Esophagus squamous epithelium (tissue), 5 donors: Measurements from ENCODE around the gene LTBP2. TPM values are rescaled to one million over a fixed set of nuclear protein-coding genes. Genes with fewer than 3 reads are reported as not detected.

ENCODE experiments used
- DNase-seq: peaks from one replicate; lab custom pipeline; 2025; lab: John Stamatoyannopoulos, UW
- H3K27ac ChIP-seq, 4 donors: fragments of 200-600 bp; sonication (generic); one replicate each; pipeline ENCODE4 v1.5.1; 2016 to 2019; ENCODE audit warnings: mild to moderate bottlenecking in 1 of 4
- H3K27me3 ChIP-seq, 4 donors: fragments of 200-600 bp; sonication (generic); 1 replicate in 3 of 4; 2 replicates in 1 of 4; pipeline versions ENCODE4 v1.5.1 to v1.6.0; 2017 to 2021; ENCODE audit warnings: antibody characterized with exemption in 1 of 4
- H3K36me3 ChIP-seq, 3 donors: fragments of 200-600 bp; sonication (generic); one replicate each; pipeline ENCODE4 v1.5.1; 2016 to 2019
- H3K4me1 ChIP-seq, 3 donors: fragments of 200-600 bp; sonication (generic); one replicate each; pipeline ENCODE4 v1.5.1; 2017 to 2019
- H3K4me3 ChIP-seq, 4 donors: fragments of 200-600 bp; sonication (generic); 1 replicate in 3 of 4; 2 replicates in 1 of 4; pipeline ENCODE4 v1.5.1; 2016 to 2019; ENCODE audit warnings: mild to moderate bottlenecking in 2 of 4, moderate library complexity in 1 of 4
- H3K9me3 ChIP-seq, 3 donors: fragments of 200-600 bp; sonication (generic); one replicate each; pipeline ENCODE4 v1.5.1; 2016 to 2019
- POLR2A ChIP-seq, 4 donors: fragments of 450-650 bp; IDR thresholded peaks; one replicate each; pipeline ENCODE4 v1.6.1; 2017; ENCODE audit warnings: antibody characterized with exemption in 4 of 4, mild to moderate bottlenecking in 4 of 4, moderate library complexity in 3 of 4
- WGBS, 2 donors: methylation state at CpG; one replicate each; pipeline ENCODE4 v1.1.5; 2018; 5-methylcytosine and 5-hydroxymethylcytosine counted together
- intact Hi-C: fragments of 100-400 bp; cut with DNase I; formaldehyde crosslinking; loops from one replicate; pipeline ENCODE4 v1.15.0; 2022
- total RNA-seq, 4 donors: library from RNA; depleted of rRNA; stranded (reverse); fragments of >200 nt; gene quantifications; one replicate each; pipeline ENCODE4 v1.1.0, GENCODE V29; 2016
- TF ChIP-seq, protein P1 (sequence below), 6 experiments: fragments of 450-650 bp in 4 of 6; fragments of 200-600 bp in 2 of 6; sonication (generic) in 2 of 6; IDR thresholded peaks; one replicate each; pipeline ENCODE4 v1.5.1; 2016 to 2019; ENCODE audit warnings: antibody characterized with exemption in 6 of 6, mild to moderate bottlenecking in 4 of 6, moderate library complexity in 4 of 6
- donor health status: DM: yes; HTN: yes; CAD: no.

Gene LTBP2
- total RNA-seq, 4 donors from 2014 or later: 10.3 to 41.6 (median 17.0) TPM

DNA sequence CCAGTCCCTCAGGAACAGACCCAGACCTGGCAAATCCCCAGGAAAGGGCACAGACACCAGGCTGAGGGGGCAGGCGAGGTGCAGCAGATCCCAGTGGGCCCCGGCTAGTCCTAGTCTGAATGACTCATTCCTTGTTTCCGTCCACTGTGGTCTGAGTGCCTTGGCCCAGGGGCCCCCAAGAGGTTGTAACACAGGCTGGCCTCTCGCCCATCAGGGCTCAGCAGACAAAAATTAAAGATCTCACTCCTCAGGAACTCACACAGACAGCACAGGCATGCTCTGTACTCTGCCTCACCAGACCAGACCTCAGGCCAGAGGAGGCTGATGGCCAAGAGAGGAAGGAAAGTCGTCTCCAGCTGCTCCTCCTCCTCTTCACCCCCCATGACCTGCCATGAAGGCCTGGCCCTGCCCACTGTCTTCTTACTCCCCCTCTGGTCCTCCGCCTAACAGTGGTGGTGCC, 7.7 kb upstream of the LTBP2 start:
- peaks cover 66 to 86% (median 74%) of the 10 kb centered on the region in 3 donors for H3K4me1 ChIP-seq
- intact Hi-C loops: no loop called here
- H3K36me3 ChIP-seq: no peaks in the 10 kb centered on the region
- no peak for DNase-seq
- H3K27ac ChIP-seq: peak overlapping the region in 3 of 4 donors; percentile 48 to 84 (median 78)
- no peaks in the 10 kb centered on the region for H3K9me3 ChIP-seq
- no peak overlapping the region for H3K4me3 ChIP-seq
- TF ChIP-seq, protein P1, sequence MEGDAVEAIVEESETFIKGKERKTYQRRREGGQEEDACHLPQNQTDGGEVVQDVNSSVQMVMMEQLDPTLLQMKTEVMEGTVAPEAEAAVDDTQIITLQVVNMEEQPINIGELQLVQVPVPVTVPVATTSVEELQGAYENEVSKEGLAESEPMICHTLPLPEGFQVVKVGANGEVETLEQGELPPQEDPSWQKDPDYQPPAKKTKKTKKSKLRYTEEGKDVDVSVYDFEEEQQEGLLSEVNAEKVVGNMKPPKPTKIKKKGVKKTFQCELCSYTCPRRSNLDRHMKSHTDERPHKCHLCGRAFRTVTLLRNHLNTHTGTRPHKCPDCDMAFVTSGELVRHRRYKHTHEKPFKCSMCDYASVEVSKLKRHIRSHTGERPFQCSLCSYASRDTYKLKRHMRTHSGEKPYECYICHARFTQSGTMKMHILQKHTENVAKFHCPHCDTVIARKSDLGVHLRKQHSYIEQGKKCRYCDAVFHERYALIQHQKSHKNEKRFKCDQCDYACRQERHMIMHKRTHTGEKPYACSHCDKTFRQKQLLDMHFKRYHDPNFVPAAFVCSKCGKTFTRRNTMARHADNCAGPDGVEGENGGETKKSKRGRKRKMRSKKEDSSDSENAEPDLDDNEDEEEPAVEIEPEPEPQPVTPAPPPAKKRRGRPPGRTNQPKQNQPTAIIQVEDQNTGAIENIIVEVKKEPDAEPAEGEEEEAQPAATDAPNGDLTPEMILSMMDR (IDR thresholded peaks at IDR 0.05): no peak
- TF ChIP-seq POLR2A (IDR thresholded peaks at IDR 0.05): no peak
- no peaks in the 10 kb centered on the region for H3K27me3 ChIP-seq
- 47 to 50% methylated on average over 5 to 6 of the region's 6 CpGs for WGBS, 2 donors

GRCh38 chr14:74618078-74618952, 6.3 kb upstream of the LTBP2 start:
- DNase-seq: peak; percentile 49
- H3K4me1 ChIP-seq: peaks cover 70 to 100% (median 87%) of the 10 kb centered on the region in 3 donors
- 45 to 59% methylated on average over 6 to 9 of the region's 10 CpGs for WGBS, 2 donors

GRCh38 chr14:74616996-74617700, 5.1 kb upstream of the LTBP2 start:
- Histone ChIP-seq H3K4me1 (peaks cover 77 to 98% (median 88%) of the 10 kb centered on the region in 3 donors), H3K36me3 (no peaks in the 10 kb centered on the region), H3K9me3 (no peaks in the 10 kb centered on the region), H3K27me3 (no peaks in the 10 kb centered on the region), H3K4me3 (no peak overlapping the region), H3K27ac (peak overlapping the region; percentile 53 to 78 (median 70))
- TF ChIP-seq POLR2A (IDR thresholded peaks at IDR 0.05): no peak
- TF ChIP-seq, protein P1 (IDR thresholded peaks at IDR 0.05): peak in 1 of 6 experiments; percentile 5
- DNase-seq: no peak
- intact Hi-C loops: no loop called here
- WGBS, 2 donors: 54 to 70% methylated on average over 4 to 7 of the region's 13 CpGs

More at GRCh38 chr14:74618078-74618952, 6.3 kb upstream of the LTBP2 start:
- TF ChIP-seq, protein P1 (IDR thresholded peaks at IDR 0.05): no peak
- no peak for TF ChIP-seq POLR2A (IDR thresholded peaks at IDR 0.05)
- Histone ChIP-seq H3K36me3 (no peaks in the 10 kb centered on the region), H3K27ac (peak overlapping the region; percentile 5 to 84 (median 63)), H3K27me3 (no peaks in the 10 kb centered on the region), H3K4me3 (peak overlapping the region in 1 of 4 donors; percentile 1), H3K9me3 (no peaks in the 10 kb centered on the region)
- intact Hi-C loops: no loop called here

DNA sequence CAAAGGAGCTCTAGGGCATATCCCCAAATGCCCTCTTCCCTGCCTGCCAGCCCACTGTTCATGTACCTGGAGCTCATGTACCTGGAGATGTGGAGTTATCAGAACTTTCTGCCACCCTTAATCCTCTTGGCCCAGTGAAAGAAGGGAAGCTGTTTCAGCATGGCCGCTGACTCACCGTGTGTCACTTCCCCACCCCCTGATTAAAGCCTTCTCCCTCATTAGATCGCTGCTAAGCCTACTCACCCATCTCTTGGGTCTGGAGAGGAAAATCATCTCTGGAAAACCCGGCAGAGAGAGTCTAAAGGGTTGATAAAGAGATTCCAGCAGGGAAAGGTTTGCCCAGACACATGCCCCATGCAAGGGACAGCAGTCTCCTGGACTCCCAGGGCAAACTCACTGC, 4.5 kb upstream of the LTBP2 start:
- H3K27me3 ChIP-seq: peaks cover 0 to 5% (median 0%) of the 10 kb centered on the region in 4 donors
- intact Hi-C loops: no loop called here
- no peak for DNase-seq
- H3K36me3 ChIP-seq: no peaks in the 10 kb centered on the region
- H3K4me1 ChIP-seq: peaks cover 75 to 98% (median 89%) of the 10 kb centered on the region in 3 donors
- no peak for TF ChIP-seq POLR2A (IDR thresholded peaks at IDR 0.05)
- TF ChIP-seq, protein P1 (IDR thresholded peaks at IDR 0.05): no peak
- WGBS, 2 donors: 8 to 22% methylated on average over 4 of the region's 4 CpGs
- H3K27ac ChIP-seq: peak overlapping the region; percentile 53 to 78 (median 70)
- no peaks in the 10 kb centered on the region for H3K9me3 ChIP-seq
- H3K4me3 ChIP-seq: no peak overlapping the region
